HG02870 (cell line): ENCODE measurements around the gene GGACT.

Experiments
- ATAC-seq: cut with Tn5 transposase; IDR thresholded peaks from one replicate; pipeline ENCODE4 v1.9.1; 2021; ENCODE audit warnings: mild to moderate bottlenecking, moderate library complexity; ENCODE audit not compliant: unreplicated experiment

The GGACT gene

DNA sequence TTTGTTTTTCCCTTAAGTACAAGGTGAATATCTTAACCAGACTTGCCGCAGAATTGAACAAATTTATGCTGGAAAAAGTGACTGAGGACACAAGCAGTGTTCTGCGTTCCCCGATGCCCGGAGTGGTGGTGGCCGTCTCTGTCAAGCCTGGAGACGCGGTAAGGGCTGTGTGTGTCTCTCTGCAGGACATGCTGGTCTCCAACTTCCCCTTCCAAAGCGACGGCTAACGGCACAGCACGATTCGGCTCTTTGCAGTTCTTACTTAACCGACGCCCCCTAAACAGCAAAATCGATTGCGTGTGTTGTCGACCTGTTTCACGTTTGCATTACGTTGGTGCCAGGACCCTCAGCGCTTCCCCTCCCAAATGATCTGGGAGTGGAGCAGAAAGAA, 73.2 kb downstream of the GGACT start:
- no peak for ATAC-seq

- peak; percentile 93 for ATAC-seq
These were observed 73.7 kb downstream of the GGACT start for GRCh38 chr13:100514788-100515409.

- no peak for ATAC-seq
These were observed 74.5 kb downstream of the GGACT start for GRCh38 chr13:100513987-100514670.

GRCh38 chr13:100513171-100513570, 75.4 kb downstream of the GGACT start:
- ATAC-seq = no peak

DNA sequence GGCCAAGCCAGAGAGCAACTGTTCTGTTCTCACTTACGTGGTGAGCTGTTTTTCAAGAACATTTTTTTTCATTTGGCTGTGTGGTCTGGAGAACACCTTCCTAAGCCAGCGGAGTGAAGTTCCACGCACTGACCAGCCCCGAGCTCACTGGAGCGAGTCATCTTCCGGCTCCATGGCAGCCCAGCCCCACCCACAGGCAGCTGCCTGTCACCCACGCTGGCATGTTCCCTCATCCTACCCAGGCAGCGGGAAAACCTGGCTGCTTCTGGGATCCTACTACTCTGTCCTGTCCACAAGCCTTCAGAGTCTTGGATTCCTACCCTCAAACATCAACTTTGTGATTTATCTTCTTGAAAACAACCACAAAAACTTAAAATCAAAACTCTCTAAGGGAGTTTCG, 76.2 kb downstream of the GGACT start:
- ATAC-seq = no peak

GRCh38 chr13:100511466-100511865, 77.1 kb downstream of the GGACT start:
- no peak for ATAC-seq

DNA sequence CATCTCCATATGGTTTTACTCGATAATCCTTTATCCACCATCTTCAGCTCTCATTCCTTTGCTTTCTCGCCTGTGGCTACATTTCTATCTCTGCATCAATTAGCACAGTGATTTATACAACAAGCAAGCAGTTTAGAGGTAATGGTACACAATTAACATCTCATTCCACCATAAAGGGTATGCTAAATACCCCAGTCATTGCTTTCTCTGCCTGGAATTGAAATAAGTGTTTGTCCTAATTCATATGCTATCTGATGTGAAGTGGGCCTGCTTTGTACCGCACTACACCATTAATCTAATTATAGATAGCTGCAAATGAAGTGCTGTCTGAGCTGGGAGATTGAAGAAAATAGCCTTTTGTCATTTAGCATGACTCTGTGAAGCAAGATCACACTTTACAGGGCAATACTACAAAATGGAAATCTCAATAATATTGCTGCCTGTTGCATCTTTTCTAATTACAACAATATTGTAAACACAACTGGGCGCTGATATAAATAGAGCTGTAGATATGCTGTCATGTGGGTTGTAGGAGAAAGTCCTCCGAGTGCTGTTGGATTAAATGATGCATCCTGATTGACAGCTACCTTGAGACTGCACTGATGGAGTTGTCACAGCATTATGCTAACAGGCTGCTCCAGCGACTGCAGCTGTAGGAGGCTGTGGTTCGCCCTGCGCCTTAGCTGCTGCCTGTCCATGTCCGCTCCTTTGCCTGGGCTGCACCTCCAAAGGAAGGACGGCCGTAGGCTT, 78.2 kb downstream of the GGACT start:
- ATAC-seq = no peak

DNA sequence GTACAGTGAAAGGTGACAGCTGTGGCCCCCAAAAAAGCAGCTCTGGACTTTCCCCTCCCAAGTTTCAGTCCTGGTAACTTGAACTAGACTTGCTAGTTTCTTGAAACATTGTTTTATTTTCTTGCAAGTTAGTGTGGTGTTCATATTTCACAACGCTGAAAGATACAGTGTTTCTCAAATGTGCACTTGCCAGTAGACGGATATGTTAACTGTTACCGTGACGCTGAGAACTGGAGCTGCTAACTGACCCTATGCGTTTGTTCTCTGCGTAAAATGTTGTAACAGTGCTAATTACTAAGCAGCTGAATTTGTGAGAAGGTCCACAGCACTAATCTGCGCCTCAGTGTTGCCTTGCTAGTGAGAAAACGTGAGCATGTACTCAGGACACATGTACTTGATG, 79.6 kb downstream of the GGACT start:
- no peak for ATAC-seq

GRCh38 chr13:100508455-100508854, 80.1 kb downstream of the GGACT start:
- no peak for ATAC-seq

DNA sequence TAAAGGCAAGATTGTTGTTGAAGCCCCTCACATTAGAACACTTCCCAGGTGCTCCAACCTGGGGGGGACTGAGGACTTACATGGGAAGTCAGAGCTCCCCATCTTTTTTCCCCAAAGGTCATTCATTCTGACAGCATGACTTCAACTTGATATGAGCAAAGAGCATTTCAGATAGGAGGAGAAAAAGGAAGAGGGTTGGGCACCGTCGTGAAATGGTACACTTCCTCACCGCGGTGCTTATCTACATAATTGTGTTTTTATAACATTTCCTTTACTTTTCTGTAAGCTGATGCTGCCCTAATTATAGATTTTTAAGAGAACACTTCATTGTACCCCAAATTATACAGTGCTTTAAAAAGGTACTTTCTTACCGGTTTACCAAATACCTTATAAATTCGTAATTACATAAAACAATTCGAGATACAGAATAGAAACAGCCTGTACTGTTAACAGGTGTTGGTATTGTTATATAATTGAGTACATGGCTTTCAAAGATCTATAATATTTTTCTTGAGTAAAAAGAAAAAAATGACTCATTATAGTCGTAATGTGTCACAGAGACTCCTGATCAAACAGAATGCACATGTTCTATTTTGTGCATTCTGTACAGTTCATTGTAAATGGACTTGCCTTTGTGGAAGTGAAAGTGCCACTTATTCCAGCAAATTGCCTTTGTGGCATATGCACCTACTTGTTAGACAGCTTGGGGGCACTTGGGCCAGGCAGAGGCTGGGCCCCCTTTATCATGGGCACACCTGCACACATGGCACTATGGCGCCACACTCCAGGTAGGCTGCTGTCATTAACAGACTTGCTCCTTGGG, 81.8 kb downstream of the GGACT start:
- peak; percentile 34 for ATAC-seq

DNA sequence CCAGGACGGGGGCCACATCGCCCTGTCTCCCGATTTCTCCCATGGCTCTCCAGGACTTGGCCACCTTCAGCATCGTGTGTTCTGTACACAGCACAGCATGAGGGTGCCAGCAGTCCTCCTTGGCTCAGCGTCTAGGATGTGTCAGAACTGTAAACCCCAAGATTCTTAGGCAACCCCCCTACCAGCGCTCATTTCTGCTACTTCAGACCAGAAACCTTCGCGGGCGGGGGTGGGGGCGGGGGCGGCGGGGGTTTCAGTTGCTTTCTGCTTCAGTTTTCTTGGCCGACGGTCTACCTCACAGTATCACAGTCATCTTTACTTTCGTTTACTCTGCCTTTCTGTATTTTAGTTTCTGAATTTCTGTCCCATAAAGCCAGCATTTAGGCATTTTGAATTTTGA, 82.4 kb downstream of the GGACT start:
- peak; percentile 84 for ATAC-seq

DNA sequence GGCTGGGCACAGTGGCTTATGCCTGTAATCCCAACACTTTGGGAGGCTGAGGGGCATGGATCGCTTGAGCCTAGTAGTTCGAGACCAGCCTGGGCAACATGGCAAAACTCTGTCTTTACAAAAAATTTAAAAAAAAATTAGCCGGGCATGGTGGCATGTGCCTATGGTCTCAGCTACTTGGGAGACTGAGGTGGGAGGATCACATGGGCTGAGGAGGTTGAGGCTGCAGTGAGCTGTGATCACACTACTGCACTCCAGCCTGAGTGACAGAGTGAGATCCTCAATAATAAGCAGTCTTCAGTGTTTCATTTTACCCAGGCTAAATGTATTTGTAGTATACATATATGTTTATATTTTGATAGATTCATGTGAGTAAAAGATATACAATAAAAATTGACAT, 85.0 kb downstream of the GGACT start:
- ATAC-seq = no peak

DNA sequence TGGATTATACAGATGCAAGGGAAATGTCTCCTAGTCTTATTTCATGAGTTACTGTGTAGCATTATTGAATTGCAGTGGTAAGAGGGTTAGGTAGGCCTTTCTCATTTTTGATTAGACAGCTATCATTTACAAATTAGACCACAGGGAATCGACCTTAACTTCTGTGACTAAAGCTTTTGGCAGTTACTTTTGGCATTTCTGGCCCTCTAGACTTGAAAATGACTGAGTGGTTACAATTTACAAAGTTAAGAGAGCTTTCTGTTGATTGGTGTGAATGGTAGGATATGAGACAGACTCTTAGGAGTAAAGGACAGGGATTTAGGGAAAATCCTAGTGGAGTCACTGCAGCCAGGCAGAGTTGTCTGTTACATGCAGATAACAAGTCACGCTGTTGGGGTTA, 86.1 kb downstream of the GGACT start:
- ATAC-seq = no peak

DNA sequence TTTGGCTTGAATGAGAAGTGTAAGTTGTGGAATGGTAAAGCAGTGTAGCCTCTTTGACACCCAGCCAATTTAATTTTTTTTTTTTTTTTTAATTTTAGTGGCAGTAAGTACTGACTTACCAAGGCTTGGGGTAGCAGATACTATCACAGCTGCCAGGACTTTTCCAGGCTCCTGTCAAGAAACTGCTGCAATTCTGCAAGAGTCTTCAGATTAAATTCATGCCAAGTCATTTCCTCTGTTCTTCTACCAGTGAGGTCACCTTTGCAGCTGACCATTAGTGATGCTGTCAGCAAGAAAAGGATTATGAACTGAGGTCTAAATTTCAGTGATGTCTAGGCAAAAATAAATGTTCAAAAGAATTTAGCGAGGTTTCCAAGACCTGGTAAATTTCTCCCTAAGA, 91.2 kb downstream of the GGACT start:
- ATAC-seq = no peak

DNA sequence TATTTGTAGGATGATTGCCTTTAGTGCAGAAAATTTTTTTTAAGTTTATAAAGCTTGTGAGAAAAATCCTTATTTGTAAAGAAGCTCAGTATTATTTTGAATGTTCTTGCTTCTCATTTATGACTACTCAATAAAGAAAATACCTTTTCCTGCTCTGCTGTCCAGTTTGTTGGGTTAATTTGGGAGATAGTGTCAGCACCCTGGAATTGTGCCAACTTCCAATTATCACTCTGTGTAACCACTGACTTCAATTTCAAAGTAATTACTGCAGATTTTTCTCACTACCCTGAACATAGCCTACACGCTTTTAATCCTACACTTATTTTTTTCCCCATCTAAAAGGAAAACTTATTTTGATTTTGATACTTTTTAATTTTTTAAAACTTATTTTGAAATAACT, 93.1 kb downstream of the GGACT start:
- ATAC-seq = no peak

DNA sequence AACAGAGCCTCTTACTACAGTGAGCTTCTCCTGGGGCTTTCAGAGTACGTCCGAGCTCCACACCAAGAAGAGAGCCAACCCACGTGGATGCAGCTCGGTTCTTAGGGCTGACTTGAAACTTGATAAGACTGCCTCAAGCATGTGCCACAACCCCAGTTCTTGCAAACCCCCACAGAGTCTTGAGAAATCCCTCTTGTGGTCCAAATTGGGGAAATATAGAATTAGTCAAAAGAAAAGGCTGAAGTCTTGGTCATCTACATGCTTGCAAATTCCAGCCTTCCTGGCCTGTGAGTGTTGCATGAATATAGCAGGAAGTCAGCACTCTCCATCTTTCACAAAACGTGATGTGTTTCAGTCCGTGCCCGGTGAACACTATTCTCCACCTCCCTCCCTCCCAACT, 95.2 kb downstream of the GGACT start:
- no peak for ATAC-seq

GRCh38 chr13:100491164-100491842, 97.3 kb downstream of the GGACT start:
- ATAC-seq = no peak

- ATAC-seq = no peak
These were observed 97.9 kb downstream of the GGACT start for GRCh38 chr13:100490692-100491091.

DNA sequence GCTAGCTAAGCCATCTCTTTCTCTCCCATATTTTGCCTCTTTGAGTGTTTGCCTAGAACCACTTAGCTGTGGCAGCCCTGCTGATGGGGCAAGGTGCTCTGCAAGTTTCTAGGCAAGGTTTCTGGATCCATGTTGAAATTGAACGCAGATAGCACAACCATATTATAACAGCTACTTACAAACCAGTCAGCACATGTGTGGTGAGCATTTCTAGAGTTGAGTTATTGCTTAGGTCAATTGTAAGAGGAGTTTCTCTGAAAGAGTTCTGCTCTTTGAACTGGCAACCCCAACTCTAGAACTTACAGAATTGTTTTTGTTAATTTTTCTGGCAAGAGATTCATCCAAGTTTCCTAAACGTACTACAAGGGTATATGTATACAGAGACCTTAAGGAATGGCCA, 103.3 kb downstream of the GGACT start:
- no peak for ATAC-seq

GRCh38 chr13:100484702-100485101, 103.9 kb downstream of the GGACT start:
- no peak for ATAC-seq
